ENCODE results near the gene ZBED4.

Gene ZBED4

GRCh38 chr22:49884075-49884474 is 30.4 kb downstream of the ZBED4 start:
- TF ChIP-seq CTCF (conservative IDR thresholded peaks at IDR 0.05; ENCODE audit: low read length): no peak

GRCh38 chr22:49884503-49885260 is 31.0 kb downstream of the ZBED4 start:
- no peak for TF ChIP-seq CTCF (conservative IDR thresholded peaks at IDR 0.05; ENCODE audit: low read length)
- no peak overlapping the region for H3K4me3 ChIP-seq (ENCODE audit: low read length)
- no peak for DNase-seq (ENCODE audit: low read depth)

More at GRCh38 chr22:49884075-49884474, 30.4 kb downstream of the ZBED4 start:
- no peak for DNase-seq (ENCODE audit: low read depth)
- H3K4me3 ChIP-seq (ENCODE audit: low read length): no peak overlapping the region

GRCh38 chr22:49885281-49885680 is 31.6 kb downstream of the ZBED4 start:
- TF ChIP-seq CTCF (conservative IDR thresholded peaks at IDR 0.05; ENCODE audit: low read length): no peak
- no peak overlapping the region for H3K4me3 ChIP-seq (ENCODE audit: low read length)
- DNase-seq (ENCODE audit: low read depth): no peak

GRCh38 chr22:49885881-49886280 is 32.2 kb downstream of the ZBED4 start:
- no peak for DNase-seq (ENCODE audit: low read depth)
- H3K4me3 ChIP-seq (ENCODE audit: low read length): no peak overlapping the region
- TF ChIP-seq CTCF (conservative IDR thresholded peaks at IDR 0.05; ENCODE audit: low read length): no peak

GRCh38 chr22:49886346-49887063 is 32.9 kb downstream of the ZBED4 start:
- H3K4me3 ChIP-seq (ENCODE audit: low read length): no peak overlapping the region
- DNase-seq (ENCODE audit: low read depth): no peak
- TF ChIP-seq CTCF (conservative IDR thresholded peaks at IDR 0.05; ENCODE audit: low read length): no peak

GRCh38 chr22:49887064-49887451 is 33.4 kb downstream of the ZBED4 start:
- no peak overlapping the region for H3K4me3 ChIP-seq (ENCODE audit: low read length)
- no peak for TF ChIP-seq CTCF (conservative IDR thresholded peaks at IDR 0.05; ENCODE audit: low read length)
- no peak for DNase-seq (ENCODE audit: low read depth)

GRCh38 chr22:49887702-49888101 is 34.1 kb downstream of the ZBED4 start:
- no peak for DNase-seq (ENCODE audit: low read depth)

More at GRCh38 chr22:49887702-49888101, 34.1 kb downstream of the ZBED4 start:
- H3K4me3 ChIP-seq (ENCODE audit: low read length): no peak overlapping the region
- TF ChIP-seq CTCF (conservative IDR thresholded peaks at IDR 0.05; ENCODE audit: low read length): no peak
